Body of pancreas (tissue), 4 donors: ENCODE data around the gene MROH9. TPM values are rescaled to one million over a fixed set of nuclear protein-coding genes. Genes with fewer than 3 reads are reported as not detected.

ENCODE experiments used
- ATAC-seq: fragments of 150-250 bp; one replicate; pipeline ENCODE4 v1.9.1; 2016
- DNase-seq, 4 donors: peaks; one replicate each; pipeline ENCODE4 v3.0.0-alpha.2; 2019
- H3K27ac ChIP-seq, 4 donors: fragments of 200-600 bp; sonication (generic); 1 replicate in 3 of 4; 2 replicates in 1 of 4; pipeline versions ENCODE4 v1.5.1 to v1.6.1; 2016 to 2019; ENCODE audit warnings: mild to moderate bottlenecking in 1 of 4, mixed read lengths in 1 of 4, moderate library complexity in 1 of 4
- H3K27me3 ChIP-seq, 2 donors: fragments of 200-600 bp; sonication (generic); one replicate each; pipeline ENCODE4 v1.6.0; 2016; ENCODE audit warnings: mild to moderate bottlenecking in 1 of 2
- H3K36me3 ChIP-seq, 2 donors: fragments of 200-600 bp; sonication (generic); replicated peaks in 1 of 2; 2 replicates each; pipeline ENCODE4 v1.5.1; 2016; ENCODE audit warnings: low read depth in 2 of 2; ENCODE audit not compliant: insufficient read depth in 1 of 2
- H3K4me1 ChIP-seq: fragments of 200-600 bp; sonication (generic); one replicate; pipeline ENCODE4 v1.6.0; 2016
- H3K4me3 ChIP-seq, 2 donors: fragments of 200-600 bp; sonication (generic); 1 replicate in 1 of 2; 2 replicates in 1 of 2; pipeline ENCODE4 v1.5.1; 2016 to 2019
- H3K9me3 ChIP-seq, 3 donors: fragments of 200-600 bp; sonication (generic); 1 replicate in 2 of 3; 2 replicates in 1 of 3; pipeline ENCODE4 v1.5.1; 2016
- POLR2A ChIP-seq, 3 donors: fragments of 450-650 bp; IDR thresholded peaks; one replicate each; pipeline ENCODE4 v1.6.1; 2016; ENCODE audit warnings: antibody characterized with exemption in 3 of 3, mild to moderate bottlenecking in 2 of 3
- WGBS, 2 donors: methylation state at CpG; one replicate each; pipeline ENCODE4 v1.1.5; 2017; 5-methylcytosine and 5-hydroxymethylcytosine counted together
- intact Hi-C: fragments of 100-400 bp; cut with DNase I; formaldehyde crosslinking; loops from one replicate; pipeline ENCODE4 v1.15.1; 2023
- total RNA-seq, 2 donors: library from RNA; depleted of rRNA; stranded (reverse); fragments of >200 nt; gene quantifications; one replicate each; pipeline ENCODE4 v1.1.0, GENCODE V29; 2016
- TF ChIP-seq, protein P1 (sequence below), 7 experiments: fragments of 450-650 bp in 4 of 7; fragments of 200-600 bp in 3 of 7; sonication (generic) in 3 of 7; IDR thresholded peaks; one replicate each; pipeline ENCODE4 v1.5.1; 2016 to 2019; ENCODE audit warnings: antibody characterized with exemption in 7 of 7

The MROH9 gene
- total RNA-seq, 2 donors from 2014 or later, result not detected

DNA sequence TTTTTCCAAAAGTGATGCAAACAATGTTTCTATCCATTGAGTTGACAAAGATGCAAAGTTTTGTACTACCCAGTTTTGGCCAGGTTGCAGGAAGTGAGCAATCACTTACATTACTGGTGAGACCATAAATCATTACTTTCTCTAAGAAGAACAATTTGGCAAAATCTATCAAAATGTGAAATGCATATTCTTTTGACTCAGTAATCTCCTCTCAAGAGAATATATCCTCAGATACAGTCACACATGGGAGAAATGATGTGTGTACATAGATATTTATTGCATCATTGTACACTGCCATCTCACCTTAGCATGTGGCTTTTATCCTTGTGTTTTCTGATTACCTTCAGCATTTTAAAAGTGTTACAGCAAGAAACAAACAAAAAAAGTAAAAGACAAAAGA is 103.0 kb downstream of the MROH9 start:
- DNase-seq (no peak), ATAC-seq (no peak)
- Histone ChIP-seq H3K27me3 (no peaks in the 10 kb centered on the region), H3K9me3 (peaks cover 0 to 4% (median 0%) of the 10 kb centered on the region in 3 donors), H3K4me1 (no peaks in the 10 kb centered on the region), H3K27ac (no peak overlapping the region), H3K4me3 (no peak overlapping the region), H3K36me3 (no peaks in the 10 kb centered on the region)
- TF ChIP-seq, protein P1, sequence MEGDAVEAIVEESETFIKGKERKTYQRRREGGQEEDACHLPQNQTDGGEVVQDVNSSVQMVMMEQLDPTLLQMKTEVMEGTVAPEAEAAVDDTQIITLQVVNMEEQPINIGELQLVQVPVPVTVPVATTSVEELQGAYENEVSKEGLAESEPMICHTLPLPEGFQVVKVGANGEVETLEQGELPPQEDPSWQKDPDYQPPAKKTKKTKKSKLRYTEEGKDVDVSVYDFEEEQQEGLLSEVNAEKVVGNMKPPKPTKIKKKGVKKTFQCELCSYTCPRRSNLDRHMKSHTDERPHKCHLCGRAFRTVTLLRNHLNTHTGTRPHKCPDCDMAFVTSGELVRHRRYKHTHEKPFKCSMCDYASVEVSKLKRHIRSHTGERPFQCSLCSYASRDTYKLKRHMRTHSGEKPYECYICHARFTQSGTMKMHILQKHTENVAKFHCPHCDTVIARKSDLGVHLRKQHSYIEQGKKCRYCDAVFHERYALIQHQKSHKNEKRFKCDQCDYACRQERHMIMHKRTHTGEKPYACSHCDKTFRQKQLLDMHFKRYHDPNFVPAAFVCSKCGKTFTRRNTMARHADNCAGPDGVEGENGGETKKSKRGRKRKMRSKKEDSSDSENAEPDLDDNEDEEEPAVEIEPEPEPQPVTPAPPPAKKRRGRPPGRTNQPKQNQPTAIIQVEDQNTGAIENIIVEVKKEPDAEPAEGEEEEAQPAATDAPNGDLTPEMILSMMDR (IDR thresholded peaks at IDR 0.05), result no peak
- TF ChIP-seq POLR2A (IDR thresholded peaks at IDR 0.05), result no peak
- intact Hi-C loops, result no loop called here

DNA sequence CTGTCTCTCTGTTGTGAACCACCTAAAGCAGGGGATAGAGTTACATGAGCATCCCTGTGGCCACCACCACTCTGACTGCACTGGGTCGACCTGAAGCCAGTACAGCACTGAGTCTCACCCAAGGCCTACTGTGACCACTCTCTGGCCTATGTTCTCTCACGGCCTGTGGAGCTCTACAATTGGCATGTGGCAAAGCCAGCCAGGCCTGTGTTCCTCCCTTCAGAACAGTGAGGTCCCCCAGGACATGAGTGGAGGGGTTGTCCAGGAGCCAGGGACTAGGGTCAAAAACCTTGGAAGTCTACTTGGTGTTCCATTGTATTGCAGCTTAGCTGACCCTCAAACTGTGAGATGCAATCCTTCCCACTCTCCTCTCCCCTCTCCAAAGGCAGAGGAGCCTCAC is 112.7 kb downstream of the MROH9 start:
- DNase-seq, result no peak
- Histone ChIP-seq H3K9me3 (peaks cover 0 to 2% (median 0%) of the 10 kb centered on the region in 3 donors), H3K4me1 (no peaks in the 10 kb centered on the region), H3K4me3 (no peak overlapping the region), H3K36me3 (no peaks in the 10 kb centered on the region), H3K27me3 (no peaks in the 10 kb centered on the region), H3K27ac (no peak overlapping the region)
- ATAC-seq, result no peak
- intact Hi-C loops, result no loop called here
- WGBS, 2 donors, result 39 to 53% methylated on average over 2 of the region's 2 CpGs
- no peak for TF ChIP-seq POLR2A (IDR thresholded peaks at IDR 0.05)
- TF ChIP-seq, protein P1 (IDR thresholded peaks at IDR 0.05), result no peak

DNA sequence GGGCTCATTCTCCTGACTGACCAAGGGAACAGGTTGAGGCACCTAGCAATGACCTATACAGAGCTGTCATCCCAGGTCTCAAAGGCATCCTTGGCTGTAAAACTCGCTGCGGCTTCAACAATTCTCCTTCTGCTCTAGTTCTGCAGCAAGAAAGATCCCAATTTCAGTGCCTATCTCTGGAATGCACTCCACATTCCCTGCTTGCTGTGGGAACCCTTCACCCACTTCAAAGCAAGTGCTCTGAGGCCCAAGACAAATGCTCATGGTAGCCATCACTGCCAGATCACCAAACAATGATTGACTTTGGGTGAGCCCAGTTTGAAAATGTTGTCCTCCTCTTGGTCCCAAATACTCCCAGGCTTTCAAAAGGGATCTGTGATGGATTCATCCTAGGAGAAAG is 117.6 kb downstream of the MROH9 start:
- intact Hi-C loops, result no loop called here

DNA sequence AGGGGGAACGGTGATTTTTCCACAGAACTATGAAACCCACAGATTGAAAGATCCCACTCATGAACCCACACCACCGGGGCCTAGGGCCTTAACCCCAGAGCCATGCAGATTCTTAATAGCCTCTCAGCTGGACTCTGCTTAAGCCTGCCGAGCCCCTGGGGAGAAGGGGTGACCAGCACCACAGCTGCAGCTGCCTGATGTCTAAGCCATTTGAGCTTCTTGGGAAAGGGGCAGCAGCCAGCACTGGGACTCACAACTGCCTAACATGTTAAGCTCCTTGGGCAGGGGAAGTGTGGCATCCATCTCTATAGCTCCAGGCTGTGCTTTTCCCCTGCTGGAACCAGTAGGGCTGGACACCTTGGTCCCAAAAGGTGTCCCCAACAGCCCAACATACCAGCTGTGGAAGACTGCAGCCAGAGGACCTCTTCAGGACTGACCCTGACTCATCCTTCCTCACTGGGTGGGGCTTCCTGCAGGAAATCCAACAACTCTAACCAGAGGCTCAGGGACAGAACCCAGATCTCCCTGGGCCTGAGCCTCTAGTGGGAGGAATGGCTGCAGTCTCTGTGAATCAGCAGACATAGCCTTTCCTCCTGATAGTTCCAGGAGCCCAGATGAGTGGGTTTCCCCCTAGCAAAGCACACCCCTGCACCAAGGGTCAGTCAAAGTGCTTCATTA is 120.8 kb downstream of the MROH9 start:
- no peaks in the 10 kb centered on the region for H3K9me3 ChIP-seq
- H3K27me3 ChIP-seq, result no peaks in the 10 kb centered on the region
- TF ChIP-seq, protein P1 (IDR thresholded peaks at IDR 0.05), result no peak
- TF ChIP-seq POLR2A (IDR thresholded peaks at IDR 0.05), result no peak
- H3K27ac ChIP-seq, result no peak overlapping the region
- no peak overlapping the region for H3K4me3 ChIP-seq
- ATAC-seq (no peak), DNase-seq (no peak)
- intact Hi-C loops, result no loop called here
- no peaks in the 10 kb centered on the region for H3K36me3 ChIP-seq
- no peaks in the 10 kb centered on the region for H3K4me1 ChIP-seq
- WGBS, 2 donors, result 45 to 62% methylated on average over 2 to 3 of the region's 3 CpGs

More for the DNA sequence above, 117.6 kb downstream of the MROH9 start:
- no peaks in the 10 kb centered on the region for H3K9me3 ChIP-seq
- no peak overlapping the region for H3K4me3 ChIP-seq
- H3K4me1 ChIP-seq, result no peaks in the 10 kb centered on the region
- no peak for DNase-seq
- H3K36me3 ChIP-seq, result no peaks in the 10 kb centered on the region
- no peak for TF ChIP-seq POLR2A (IDR thresholded peaks at IDR 0.05)
- TF ChIP-seq, protein P1 (IDR thresholded peaks at IDR 0.05), result no peak
- WGBS, 2 donors, result 52 to 80% methylated on average over 2 of the region's 2 CpGs
- no peak for ATAC-seq
- no peak overlapping the region for H3K27ac ChIP-seq
- H3K27me3 ChIP-seq, result no peaks in the 10 kb centered on the region
